ENCODE measurements around the gene SAXO1.
A peak's percentile ranks its signal among the peaks of the same experiment; 100 is the strongest.
"Not testable (repeated sequence)": the region's sequence is repeated elsewhere in the genome, so short reads cannot be mapped to it uniquely, and the experiment has no call there.

Gene SAXO1

GRCh38 chr9:19033015-19033414 lies at the start of gene SAXO1:
SAXO1 (minus strand) TSS chr9:19033209; CDS start chr9:19032908, 301 bp downstream.
- DNase-seq = no peak

- DNase-seq = no peak
Observed at GRCh38 chr9:19074836-19075235, 41.8 kb upstream of the SAXO1 start.

- no peak for DNase-seq
Observed at GRCh38 chr9:19074229-19074628, 41.2 kb upstream of the SAXO1 start.

GRCh38 chr9:19057033-19057432 lies 24.0 kb upstream of the SAXO1 start:
- DNase-seq = no peak

DNA sequence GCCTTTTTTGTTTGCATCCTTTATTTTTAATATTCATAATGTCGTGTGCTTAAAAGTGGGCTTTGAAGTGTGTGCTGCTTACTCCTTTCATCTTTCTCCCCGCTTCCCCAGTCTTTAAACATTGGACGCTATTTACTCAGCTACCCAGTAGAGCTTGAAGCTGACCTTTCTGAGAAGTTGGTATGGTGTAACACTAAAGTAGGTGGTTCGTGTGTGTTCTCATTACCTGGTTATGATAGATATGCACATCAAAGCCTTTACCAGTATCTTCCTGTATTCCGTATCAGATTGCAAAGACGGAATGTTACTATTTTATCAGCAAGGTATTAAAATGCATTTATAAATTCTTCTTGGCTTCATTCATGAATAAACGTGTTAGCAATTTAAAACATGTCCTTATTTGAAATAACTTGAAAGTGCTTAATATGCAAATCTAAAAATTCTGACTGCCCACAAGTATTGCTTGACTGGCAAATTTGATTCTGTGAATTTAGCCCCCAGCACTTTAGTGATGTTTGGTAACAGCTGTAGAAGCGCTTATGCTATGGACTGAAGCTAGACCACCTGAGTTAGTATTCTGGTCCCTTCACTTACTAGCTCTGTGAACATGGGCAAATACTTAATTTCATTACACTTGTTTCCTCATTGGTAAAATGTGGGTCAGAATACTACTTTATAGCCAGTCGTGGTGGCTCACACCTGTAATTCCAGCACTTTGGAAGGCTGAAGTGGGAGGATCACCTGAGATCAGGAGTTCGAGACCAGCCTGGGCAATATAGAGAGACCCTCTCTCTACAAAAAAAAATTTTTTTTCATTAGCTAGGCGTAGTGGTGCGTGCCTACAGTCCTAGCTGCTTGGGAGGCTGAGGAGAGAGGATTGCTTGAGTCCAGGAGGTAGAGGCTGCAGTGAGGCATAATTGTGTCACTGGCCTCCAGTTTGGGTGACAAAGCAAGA lies 17.9 kb upstream of the SAXO1 start:
- peak in 1 of 2 experiments; percentile 10 for DNase-seq

- peak in 1 of 2 experiments; percentile 50 for DNase-seq
Observed at GRCh38 chr9:19049917-19050636, 17.1 kb upstream of the SAXO1 start.

GRCh38 chr9:19048966-19049916 lies 16.2 kb upstream of the SAXO1 start, which contains the start of gene RRAGA:
RRAGA (plus strand) TSS chr9:19049427; CDS start chr9:19049660, 233 bp downstream.
- peak; percentile 97 for DNase-seq

- no peak for DNase-seq
Observed at GRCh38 chr9:19036611-19037010, 3.6 kb upstream of the SAXO1 start.

DNA sequence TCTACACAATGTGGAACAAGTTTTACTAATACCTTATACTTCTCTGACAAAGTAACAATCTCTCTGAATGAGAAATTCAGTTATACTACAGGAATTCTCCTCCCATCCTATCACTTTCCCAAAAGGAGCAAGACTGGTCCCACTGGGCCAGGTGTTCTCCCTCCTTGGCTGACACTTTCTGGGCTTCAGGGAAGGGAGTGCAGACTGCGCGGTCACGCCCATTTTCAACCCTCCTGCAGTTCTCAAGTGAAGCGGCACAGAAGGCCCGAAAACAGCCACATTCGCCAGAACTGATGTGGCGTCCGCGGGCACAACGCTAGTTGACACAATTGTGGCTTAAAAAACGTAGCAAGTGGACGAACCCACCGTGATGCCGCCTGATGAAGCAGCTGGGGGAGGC lies 603 bp downstream of the SAXO1 start:
- DNase-seq = peak in 1 of 2 experiments; percentile 34

DNA sequence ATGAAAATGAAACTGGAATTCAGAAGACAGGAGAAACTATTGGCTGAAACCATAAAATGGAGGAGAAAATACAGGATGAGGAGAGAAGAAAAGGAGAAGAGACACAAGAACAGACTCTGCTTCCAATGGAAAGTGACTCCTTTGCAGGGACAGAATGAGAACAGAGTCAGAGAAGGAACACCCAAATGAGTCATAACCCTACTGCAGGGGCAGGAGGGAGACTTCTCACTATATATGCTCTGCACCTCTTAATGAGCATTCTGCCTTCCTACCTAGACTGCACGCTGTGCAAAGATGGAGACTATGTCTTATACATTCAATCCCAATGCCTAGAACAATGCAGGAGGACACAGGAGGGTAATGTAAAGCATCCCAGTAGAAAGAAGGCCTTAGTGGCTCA lies 2.1 kb downstream of the SAXO1 start:
- no peak for DNase-seq

DNA sequence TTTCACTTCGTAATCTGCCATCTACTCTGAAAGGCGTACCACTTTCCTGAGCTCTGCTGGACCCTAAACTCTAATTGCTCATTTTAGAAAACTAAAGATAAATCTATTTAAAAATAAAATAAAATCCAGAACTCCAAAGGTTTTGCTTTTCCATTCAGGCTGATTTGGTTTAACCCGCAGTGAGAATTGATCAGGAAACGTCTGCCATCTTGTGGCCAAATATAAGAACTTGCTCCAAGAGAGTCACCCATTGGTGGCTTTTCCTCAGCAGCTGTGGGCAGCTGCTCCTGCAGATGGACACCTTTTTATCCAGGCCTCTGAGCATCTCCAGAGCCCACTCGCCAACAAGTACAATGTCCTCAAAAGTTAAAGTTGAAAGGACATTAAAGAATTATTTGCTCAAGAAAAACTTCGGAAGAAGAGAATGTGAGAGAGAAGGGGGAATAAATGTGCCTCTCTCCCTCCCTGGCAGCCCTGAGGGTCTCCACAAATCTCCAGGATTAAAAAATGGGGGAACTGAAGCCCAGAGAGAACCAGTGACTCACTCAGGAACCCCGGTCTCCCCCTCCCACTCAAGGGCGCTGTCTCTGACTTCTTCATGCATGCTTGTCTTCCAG lies 4.1 kb downstream of the SAXO1 start:
- peak; percentile 28 to 75 for DNase-seq

GRCh38 chr9:19027825-19028224 lies 5.2 kb downstream of the SAXO1 start:
- no peak for DNase-seq

DNA sequence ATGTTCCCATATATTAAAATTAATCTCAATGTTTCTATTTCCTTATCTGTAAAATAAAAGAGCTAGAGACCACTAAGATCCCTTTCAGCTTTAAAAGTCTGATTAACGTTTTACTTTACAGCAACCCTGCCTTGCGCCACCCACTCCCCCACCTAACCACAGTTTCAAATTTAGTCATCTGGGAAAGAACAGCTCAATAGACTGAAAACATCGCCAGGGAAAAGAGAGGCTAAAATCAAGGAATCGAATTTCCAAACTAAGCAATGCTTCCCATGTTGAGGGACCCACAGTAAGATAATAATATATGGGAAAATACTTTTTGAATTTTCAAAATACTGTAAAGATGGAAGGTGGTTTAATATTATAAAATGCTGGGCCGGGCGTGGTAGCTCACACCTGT lies 6.6 kb downstream of the SAXO1 start:
- no peak for DNase-seq

DNA sequence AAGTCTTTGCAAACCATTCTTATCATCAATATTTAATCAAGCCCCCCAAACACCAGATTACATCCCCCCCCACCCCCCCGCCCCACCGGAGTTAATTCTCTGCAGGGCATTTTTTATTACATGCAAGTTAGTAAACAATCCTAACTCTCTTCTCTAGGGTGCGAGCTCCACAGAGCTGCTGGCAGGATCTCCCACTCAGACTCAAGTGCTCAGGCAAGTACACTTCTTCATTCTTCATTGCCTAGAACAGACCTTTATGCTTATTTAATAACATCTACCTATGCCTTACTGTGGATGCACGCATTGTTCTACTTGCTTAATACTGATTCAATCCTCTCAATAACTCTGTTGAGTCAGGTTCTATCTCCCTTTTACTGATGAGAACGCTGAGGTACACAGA lies 9.9 kb downstream of the SAXO1 start:
- no peak for DNase-seq

GRCh38 chr9:19022206-19022605 lies 10.8 kb downstream of the SAXO1 start:
- no peak for DNase-seq

GRCh38 chr9:19021649-19022048 lies 11.4 kb downstream of the SAXO1 start:
- DNase-seq = not testable (repeated sequence)

- DNase-seq = no peak
Observed at GRCh38 chr9:19020886-19021455, 12.0 kb downstream of the SAXO1 start.

DNA sequence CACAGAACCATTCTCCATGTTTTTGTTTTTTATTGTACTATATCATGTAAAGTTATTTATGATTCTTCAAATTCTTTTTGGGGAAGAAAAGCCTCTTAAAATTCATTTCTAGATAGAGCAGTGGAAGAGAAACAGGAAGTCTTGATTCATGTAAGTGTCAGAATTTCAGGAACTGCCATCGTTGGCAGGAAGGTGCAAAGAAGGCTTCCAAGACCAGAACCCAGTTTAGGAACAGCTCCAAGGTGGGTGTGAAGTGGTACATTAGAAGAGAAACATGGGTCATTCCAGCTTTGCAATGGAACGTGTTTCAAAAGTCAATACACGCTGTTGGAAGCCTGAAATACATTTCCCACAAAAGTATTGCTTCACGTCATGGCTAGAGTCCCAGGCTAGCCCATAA lies 14.8 kb downstream of the SAXO1 start:
- no peak for DNase-seq

DNA sequence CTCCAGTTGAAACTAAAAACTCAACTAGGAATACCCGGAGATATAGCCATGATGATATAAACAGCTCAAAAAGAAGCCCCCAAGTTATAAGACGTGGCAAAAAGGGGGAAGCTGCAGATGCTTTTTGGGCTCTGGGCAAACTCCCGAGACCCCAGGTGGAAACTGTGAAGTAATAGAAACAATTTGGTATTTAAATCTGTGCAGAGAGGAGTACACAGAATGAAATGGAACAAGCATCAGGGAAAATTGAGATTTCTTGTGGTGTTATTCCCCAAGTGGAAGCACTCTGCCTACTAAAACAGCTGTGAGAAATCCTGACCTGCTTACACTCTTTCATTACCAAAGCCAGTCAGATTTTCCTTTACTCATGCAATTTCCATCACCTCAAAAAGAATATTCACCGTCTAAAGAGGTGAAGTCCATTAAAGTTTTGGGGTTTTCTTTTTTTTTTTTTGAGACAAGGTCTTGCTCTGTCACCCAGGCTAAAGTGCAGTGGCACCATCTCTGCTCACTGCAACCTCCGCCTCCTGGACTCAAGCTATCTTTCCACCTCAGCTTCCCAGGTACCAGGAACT lies 23.5 kb downstream of the SAXO1 start:
- DNase-seq = no peak

- DNase-seq = no peak
Observed at GRCh38 chr9:19000133-19000532, 32.9 kb downstream of the SAXO1 start.

DNA sequence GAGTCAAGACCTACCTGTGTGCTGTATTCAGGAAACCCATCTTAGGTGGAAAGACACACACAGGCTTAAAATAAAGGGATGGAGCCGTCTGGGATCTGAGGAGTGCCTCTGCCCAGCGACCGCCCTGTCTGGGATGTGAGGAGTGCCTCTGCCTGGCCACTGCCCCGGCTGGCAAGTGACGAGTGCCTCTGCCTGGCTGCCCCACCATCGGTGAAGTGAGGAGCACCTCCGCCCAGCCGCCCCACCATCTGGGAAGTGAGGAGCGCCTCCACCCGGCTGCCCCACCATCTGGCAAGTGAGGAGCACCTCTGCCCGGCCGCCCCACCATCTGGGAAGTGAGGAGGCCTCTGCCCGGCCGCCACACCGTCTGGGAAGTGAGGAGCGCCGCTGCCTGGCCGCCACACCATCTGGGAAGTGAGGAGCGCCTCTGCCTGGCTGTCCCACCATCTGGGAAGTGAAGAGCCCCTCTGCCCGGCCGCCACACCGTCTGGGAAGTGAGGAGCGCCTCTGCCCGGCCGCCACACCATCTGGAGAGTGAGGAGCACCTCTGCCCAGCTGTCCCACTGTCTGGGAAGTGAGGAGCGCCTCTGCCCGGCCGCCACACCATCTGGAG lies 33.7 kb downstream of the SAXO1 start:
- no peak for DNase-seq

Data from NCI-H524 (cell line).